Naive thymus-derived CD4-positive, alpha-beta T cell (primary cell): ENCODE data around the gene TTF1. TPM values are rescaled to one million over a fixed set of nuclear protein-coding genes. Genes with fewer than 3 reads are reported as not detected.
A peak's percentile ranks its signal among the peaks of the same experiment; 100 is the strongest.

Source experiments
- ATAC-seq: fragments of 150-1000 bp; cut with Tn5 transposase; 2 replicates; pipeline ENCODE4 v1.10.0; 2021; ENCODE audit warnings: mild to moderate bottlenecking, moderate library complexity
- CTCF ChIA-PET: fragments of 350-600 bp; sonication (Branson Sonifier 250); formaldehyde crosslinking; loops from one replicate; lab custom pipeline; 2021; ENCODE audit warnings: antibody characterized with exemption; lab: Charles Lee
- POLR2A ChIA-PET: fragments of 350-600 bp; sonication (Branson Sonifier 250); formaldehyde crosslinking; loops from one replicate; lab custom pipeline; 2021; ENCODE audit warnings: antibody characterized with exemption, inconsistent platforms; lab: Charles Lee
- DNase-seq, 9 donors: peaks; one replicate each; pipeline versions ENCODE4 v3.0.0 to v3.0.0-alpha.2; 2020 to 2022; ENCODE audit warnings: mixed read lengths in 1 of 9
- H3K27ac ChIP-seq: one replicate; pipeline ENCODE4 v1.7.0; 2013; ENCODE audit warnings: mild to moderate bottlenecking, low read depth, low read length, moderate library complexity
- H3K27me3 ChIP-seq, 2 donors: one replicate each; pipeline ENCODE4 v1.7.0; 2013; ENCODE audit warnings: low read length in 2 of 2, mild to moderate bottlenecking in 2 of 2, moderate library complexity in 2 of 2; ENCODE audit not compliant: control insufficient read depth in 2 of 2, insufficient read depth in 2 of 2
- H3K36me3 ChIP-seq, 3 experiments: 1 replicate in 2 of 3; 2 replicates in 1 of 3; pipeline ENCODE4 v1.7.0; 2013; ENCODE audit warnings: low read length in 3 of 3, mild to moderate bottlenecking in 3 of 3, moderate library complexity in 1 of 3; ENCODE audit not compliant: insufficient read depth in 3 of 3, control insufficient read depth in 2 of 3
- H3K4me1 ChIP-seq, 2 donors: one replicate each; pipeline ENCODE4 v1.7.0; 2013; ENCODE audit warnings: low read length in 2 of 2, mild to moderate bottlenecking in 2 of 2, moderate library complexity in 1 of 2; ENCODE audit not compliant: control insufficient read depth in 2 of 2, insufficient read depth in 2 of 2
- H3K4me3 ChIP-seq: 2 replicates; pipeline ENCODE4 v1.7.0; 2013; ENCODE audit warnings: mild to moderate bottlenecking, low read length
- H3K9me3 ChIP-seq, 3 experiments: 1 replicate in 2 of 3; 2 replicates in 1 of 3; pipeline ENCODE4 v1.7.0; 2013; ENCODE audit warnings: low read length in 3 of 3; ENCODE audit not compliant: control insufficient read depth in 2 of 3
- H3K27ac Mint-ChIP-seq, 9 donors: one replicate each; pipeline ENCODE4 v1.8.0; 2020 to 2022; ENCODE audit warnings: mixed read lengths in 9 of 9, mild to moderate bottlenecking in 8 of 9, moderate library complexity in 5 of 9, inconsistent platforms in 2 of 9
- H3K27me3 Mint-ChIP-seq, 5 donors: one replicate each; pipeline ENCODE4 v1.8.0; 2021 to 2022; ENCODE audit warnings: mixed read lengths in 5 of 5, mild to moderate bottlenecking in 1 of 5
- H3K36me3 Mint-ChIP-seq, 5 donors: one replicate each; pipeline ENCODE4 v1.8.0; 2020 to 2022; ENCODE audit warnings: mixed read lengths in 5 of 5, mild to moderate bottlenecking in 3 of 5, inconsistent platforms in 1 of 5
- H3K4me1 Mint-ChIP-seq, 7 donors: one replicate each; pipeline ENCODE4 v1.8.0; 2020 to 2022; ENCODE audit warnings: mixed read lengths in 7 of 7, mild to moderate bottlenecking in 3 of 7, inconsistent platforms in 1 of 7
- H3K4me3 Mint-ChIP-seq, 10 donors: one replicate each; pipeline ENCODE4 v1.8.0; 2020 to 2022; ENCODE audit warnings: mild to moderate bottlenecking in 10 of 10, mixed read lengths in 10 of 10, moderate library complexity in 6 of 10, inconsistent platforms in 2 of 10
- H3K9me3 Mint-ChIP-seq, 11 donors: one replicate each; pipeline ENCODE4 v1.8.0; 2020 to 2022; ENCODE audit warnings: mixed read lengths in 11 of 11, mild to moderate bottlenecking in 4 of 11, inconsistent platforms in 1 of 11, moderate library complexity in 1 of 11
- intact Hi-C, 2 donors: fragments of 100-400 bp; cut with micrococcal nuclease; formaldehyde crosslinking; loops; one replicate each; pipeline ENCODE4 v1.15.1; 2023
- polyA plus RNA-seq, 2 donors: library from polyadenylated mRNA; unstranded; fragments of 300-500 nt; fragmentation: Illumina TruSeq; gene quantifications; one replicate each; pipeline ENCODE4 v1.2.3, GENCODE V29; 2021
- total RNA-seq, 6 experiments: library from RNA in 5 of 6; stranded (reverse) in 5 of 6; gene quantifications; 1 replicate in 5 of 6; 2 replicates in 1 of 6; pipeline ENCODE4 v1.2.3 and lab custom pipeline; 2021 to 2026

Gene TTF1, protein sequence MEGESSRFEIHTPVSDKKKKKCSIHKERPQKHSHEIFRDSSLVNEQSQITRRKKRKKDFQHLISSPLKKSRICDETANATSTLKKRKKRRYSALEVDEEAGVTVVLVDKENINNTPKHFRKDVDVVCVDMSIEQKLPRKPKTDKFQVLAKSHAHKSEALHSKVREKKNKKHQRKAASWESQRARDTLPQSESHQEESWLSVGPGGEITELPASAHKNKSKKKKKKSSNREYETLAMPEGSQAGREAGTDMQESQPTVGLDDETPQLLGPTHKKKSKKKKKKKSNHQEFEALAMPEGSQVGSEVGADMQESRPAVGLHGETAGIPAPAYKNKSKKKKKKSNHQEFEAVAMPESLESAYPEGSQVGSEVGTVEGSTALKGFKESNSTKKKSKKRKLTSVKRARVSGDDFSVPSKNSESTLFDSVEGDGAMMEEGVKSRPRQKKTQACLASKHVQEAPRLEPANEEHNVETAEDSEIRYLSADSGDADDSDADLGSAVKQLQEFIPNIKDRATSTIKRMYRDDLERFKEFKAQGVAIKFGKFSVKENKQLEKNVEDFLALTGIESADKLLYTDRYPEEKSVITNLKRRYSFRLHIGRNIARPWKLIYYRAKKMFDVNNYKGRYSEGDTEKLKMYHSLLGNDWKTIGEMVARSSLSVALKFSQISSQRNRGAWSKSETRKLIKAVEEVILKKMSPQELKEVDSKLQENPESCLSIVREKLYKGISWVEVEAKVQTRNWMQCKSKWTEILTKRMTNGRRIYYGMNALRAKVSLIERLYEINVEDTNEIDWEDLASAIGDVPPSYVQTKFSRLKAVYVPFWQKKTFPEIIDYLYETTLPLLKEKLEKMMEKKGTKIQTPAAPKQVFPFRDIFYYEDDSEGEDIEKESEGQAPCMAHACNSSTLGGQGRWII
- total RNA-seq: 10 to 100 TPM; 10.6 to 26.0 (median 20.1) TPM
- polyA plus RNA-seq: 1 to 10 TPM; 6.3 to 9.8 TPM
- 32.7 reads per million, percentile 62 among the genes with 10 or more reads in this experiment for total RNA-seq (lab: John Stamatoyannopoulos, UW)

- intact Hi-C loops: loop anchor here (1.0 to 10.0 kb wide), 10 partner anchors 51 to 1692 kb away; partner anchors contain the start of genes AK8 (in 1 of the 2), DDX31 (in 1 of the 2), GTF3C5 (in 1 of the 2) and MED27 (in 1 of the 2)
- H3K4me3 ChIP-seq: peak within 1 kb of the TSS; percentile 64
- CTCF ChIA-PET: interaction anchor here (0.7 kb wide), 1 partner anchor 122 kb away, joined by 3 read pairs; no protein-coding TSS in a partner anchor
- peaks cover 2 to 17% (median 10%) of the 10 kb centered on the region in 3 experiments for H3K36me3 ChIP-seq
- H3K9me3 Mint-ChIP-seq: peaks cover 0 to 2% (median 0%) of the 10 kb centered on the region in 11 donors
- peak within 1 kb of the TSS; percentile 77 to 97 (median 90) for H3K27ac Mint-ChIP-seq
- peak within 1 kb of the TSS; percentile 74 for H3K27ac ChIP-seq
- H3K27me3 Mint-ChIP-seq: peaks cover 10 to 27% (median 10%) of the 10 kb centered on the region in 5 donors
- peaks cover 0 to 4% of the 10 kb centered on the region in 2 donors for H3K27me3 ChIP-seq
- H3K4me1 Mint-ChIP-seq: peaks cover 42 to 62% (median 55%) of the 10 kb centered on the region in 7 donors
- POLR2A ChIA-PET: interaction anchor here (0.7 to 0.8 kb wide), 2 partner anchors 363 to 1109 kb away, joined by 3 read pairs; no protein-coding TSS in a partner anchor
- peak within 1 kb of the TSS; percentile 77 to 97 (median 92) for H3K4me3 Mint-ChIP-seq
- ATAC-seq (peak; percentile 89), DNase-seq (peak; percentile 86 to 96 (median 93))
- peaks cover 23 to 51% of the 10 kb centered on the region in 2 donors for H3K4me1 ChIP-seq
- no peaks in the 10 kb centered on the region for H3K9me3 ChIP-seq
- H3K36me3 Mint-ChIP-seq: peaks cover 0 to 15% (median 14%) of the 10 kb centered on the region in 5 donors
Measured at GRCh38 chr9:132406554-132407122, at the start of gene TTF1. TSS of gene TTF1 (minus strand) at chr9:132406840. CDS start at chr9:132402821, 4,019 bp downstream.

GRCh38 chr9:132456241-132456640, 49.6 kb upstream of the TTF1 start:
- CTCF ChIA-PET: interaction anchor here (1.1 to 1.4 kb wide), 2 partner anchors 9 to 426 kb away, joined by 3 to 4 read pairs; no protein-coding TSS in a partner anchor
- Mint-ChIP-seq H3K9me3 (no peaks in the 10 kb centered on the region), H3K4me3 (no peak overlapping the region), H3K27ac (no peak overlapping the region), H3K4me1 (peaks cover 0 to 6% (median 0%) of the 10 kb centered on the region in 7 donors), H3K27me3 (peaks cover 0 to 18% (median 7%) of the 10 kb centered on the region in 5 donors), H3K36me3 (no peaks in the 10 kb centered on the region)
- intact Hi-C loops: no loop called here
- no peaks in the 10 kb centered on the region for H3K36me3 ChIP-seq
- H3K4me1 ChIP-seq: peaks cover 0 to 3% of the 10 kb centered on the region in 2 donors
- no peak overlapping the region for H3K4me3 ChIP-seq
- DNase-seq (no peak), ATAC-seq (no peak)
- no peaks in the 10 kb centered on the region for H3K9me3 ChIP-seq
- no peaks in the 10 kb centered on the region for H3K27me3 ChIP-seq
- POLR2A ChIA-PET: no interaction called here
- no peak overlapping the region for H3K27ac ChIP-seq

- peak; percentile 80 for ATAC-seq
- H3K27ac ChIP-seq: no peak overlapping the region
- peaks cover 0 to 8% (median 0%) of the 10 kb centered on the region in 7 donors for H3K4me1 Mint-ChIP-seq
- ChIA-PET CTCF (interaction anchor here (0.7 kb wide), 1 partner anchor 668 kb away, joined by 3 read pairs; no protein-coding TSS in a partner anchor), POLR2A (no interaction called here)
- H3K4me3 ChIP-seq: no peak overlapping the region
- H3K4me3 Mint-ChIP-seq: peak overlapping the region in 1 of 10 donors; percentile 29
- H3K9me3 ChIP-seq: no peaks in the 10 kb centered on the region
- intact Hi-C loops: no loop called here
- H3K36me3 Mint-ChIP-seq: no peaks in the 10 kb centered on the region
- H3K27me3 ChIP-seq: peaks cover 0 to 3% of the 10 kb centered on the region in 2 donors
- H3K9me3 Mint-ChIP-seq: peaks cover 0 to 4% (median 0%) of the 10 kb centered on the region in 11 donors
- H3K4me1 ChIP-seq: peaks cover 0 to 8% of the 10 kb centered on the region in 2 donors
- no peak for DNase-seq
- H3K27ac Mint-ChIP-seq: peak overlapping the region in 1 of 9 donors; percentile 38
- H3K27me3 Mint-ChIP-seq: peaks cover 4 to 26% (median 15%) of the 10 kb centered on the region in 5 donors
- H3K36me3 ChIP-seq: no peaks in the 10 kb centered on the region
Measured at GRCh38 chr9:132451276-132451675, 44.6 kb upstream of the TTF1 start.

- Mint-ChIP-seq H3K36me3 (no peaks in the 10 kb centered on the region), H3K27ac (no peak overlapping the region), H3K4me1 (peaks cover 0 to 8% (median 0%) of the 10 kb centered on the region in 7 donors), H3K27me3 (peaks cover 19 to 52% (median 35%) of the 10 kb centered on the region in 5 donors), H3K9me3 (peaks cover 0 to 4% (median 0%) of the 10 kb centered on the region in 11 donors), H3K4me3 (no peak overlapping the region)
- CTCF ChIA-PET: no interaction called here
- ATAC-seq (no peak), DNase-seq (no peak)
- no peak overlapping the region for H3K27ac ChIP-seq
- H3K9me3 ChIP-seq: no peaks in the 10 kb centered on the region
- H3K36me3 ChIP-seq: no peaks in the 10 kb centered on the region
- POLR2A ChIA-PET: no interaction called here
- intact Hi-C loops: no loop called here
- peaks cover 0 to 3% of the 10 kb centered on the region in 2 donors for H3K27me3 ChIP-seq
- peaks cover 0 to 8% of the 10 kb centered on the region in 2 donors for H3K4me1 ChIP-seq
- no peak overlapping the region for H3K4me3 ChIP-seq
Measured at GRCh38 chr9:132447902-132448301, 41.3 kb upstream of the TTF1 start.

GRCh38 chr9:132447346-132447745, 40.7 kb upstream of the TTF1 start:
- ATAC-seq (no peak), DNase-seq (no peak)
- H3K4me3 ChIP-seq: no peak overlapping the region
- H3K4me3 Mint-ChIP-seq: no peak overlapping the region
- peaks cover 0 to 8% of the 10 kb centered on the region in 2 donors for H3K4me1 ChIP-seq
- CTCF ChIA-PET: no interaction called here
- H3K36me3 Mint-ChIP-seq: no peaks in the 10 kb centered on the region
- peaks cover 0 to 5% (median 0%) of the 10 kb centered on the region in 11 donors for H3K9me3 Mint-ChIP-seq
- POLR2A ChIA-PET: no interaction called here
- peaks cover 0 to 3% of the 10 kb centered on the region in 2 donors for H3K27me3 ChIP-seq
- peaks cover 18 to 55% (median 34%) of the 10 kb centered on the region in 5 donors for H3K27me3 Mint-ChIP-seq
- intact Hi-C loops: no loop called here
- H3K27ac ChIP-seq: no peak overlapping the region
- no peaks in the 10 kb centered on the region for H3K9me3 ChIP-seq
- H3K4me1 Mint-ChIP-seq: peaks cover 0 to 8% (median 0%) of the 10 kb centered on the region in 7 donors
- H3K27ac Mint-ChIP-seq: no peak overlapping the region
- no peaks in the 10 kb centered on the region for H3K36me3 ChIP-seq
